Trophoblast cell (in vitro differentiated cells and primary cell): Measurements from ENCODE around the gene GIT1.
A peak's percentile ranks its signal among the peaks of the same experiment; 100 is the strongest.

ENCODE experiments used
- DNase-seq, 2 donors: peaks; one replicate each; pipeline ENCODE4 v3.0.0-alpha.2; 2016
- H2AFZ ChIP-seq: 2 replicates; pipeline ENCODE4 v1.6.1; 2013; ENCODE audit warnings: low read length, moderate library complexity, mild to moderate bottlenecking; ENCODE audit not compliant: insufficient read depth, poor library complexity
- H2AK5ac ChIP-seq: 2 replicates; pipeline ENCODE4 v1.6.1; 2013; ENCODE audit warnings: mild to moderate bottlenecking, low read length
- H2BK120ac ChIP-seq: 2 replicates; pipeline ENCODE4 v1.6.1; 2013; ENCODE audit warnings: low read length, mild to moderate bottlenecking, moderate library complexity; ENCODE audit not compliant: insufficient read depth, poor library complexity
- H2BK12ac ChIP-seq: 2 replicates; pipeline ENCODE4 v1.6.1; 2013; ENCODE audit warnings: mild to moderate bottlenecking, low read length, moderate library complexity
- H2BK5ac ChIP-seq: 2 replicates; pipeline ENCODE4 v1.6.1; 2013; ENCODE audit warnings: low read length, low read depth, moderate library complexity, mild to moderate bottlenecking; ENCODE audit not compliant: poor library complexity
- H3K14ac ChIP-seq: 2 replicates; pipeline ENCODE4 v1.6.1; 2013; ENCODE audit warnings: mild to moderate bottlenecking, low read length
- H3K18ac ChIP-seq: 2 replicates; pipeline ENCODE4 v1.6.1; 2013; ENCODE audit warnings: mild to moderate bottlenecking, low read length
- H3K23ac ChIP-seq: 2 replicates; pipeline ENCODE4 v1.6.1; 2013; ENCODE audit warnings: low read length
- H3K27ac ChIP-seq: 2 replicates; pipeline ENCODE4 v1.5.1; 2013; ENCODE audit warnings: low read depth, mild to moderate bottlenecking, inconsistent platforms, low read length, moderate library complexity
- H3K27me3 ChIP-seq: 2 replicates; pipeline ENCODE4 v1.6.1; 2013; ENCODE audit warnings: inconsistent platforms, mild to moderate bottlenecking, low read length, moderate library complexity; ENCODE audit not compliant: insufficient read depth
- H3K36me3 ChIP-seq, 2 experiments: 1 replicate in 1 of 2; 2 replicates in 1 of 2; pipeline ENCODE4 v1.6.1; 2013; ENCODE audit warnings: low read length in 2 of 2, mild to moderate bottlenecking in 2 of 2, moderate library complexity in 1 of 2; ENCODE audit not compliant: insufficient read depth in 2 of 2, control insufficient read depth in 1 of 2
- H3K4ac ChIP-seq: 2 replicates; pipeline ENCODE4 v1.6.1; 2013; ENCODE audit warnings: low read depth, mild to moderate bottlenecking, low read length, moderate library complexity
- H3K4me1 ChIP-seq, 2 experiments: 1 replicate in 1 of 2; 2 replicates in 1 of 2; pipeline ENCODE4 v1.6.1; 2013; ENCODE audit warnings: low read length in 2 of 2, mild to moderate bottlenecking in 2 of 2, moderate library complexity in 1 of 2; ENCODE audit not compliant: insufficient read depth in 2 of 2, control insufficient read depth in 1 of 2
- H3K4me2 ChIP-seq: 2 replicates; pipeline ENCODE4 v1.6.1; 2013; ENCODE audit warnings: inconsistent platforms, mild to moderate bottlenecking, low read length, moderate library complexity
- H3K4me3 ChIP-seq: 2 replicates; pipeline ENCODE4 v1.5.1; 2013; ENCODE audit warnings: mild to moderate bottlenecking, low read depth, low read length, inconsistent platforms
- H3K79me1 ChIP-seq: one replicate; pipeline ENCODE4 v1.6.1; 2013; ENCODE audit warnings: low read length
- H3K79me2 ChIP-seq: 2 replicates; pipeline ENCODE4 v1.6.1; 2013; ENCODE audit warnings: low read length, mild to moderate bottlenecking; ENCODE audit not compliant: control insufficient read depth, insufficient read depth, poor library complexity
- H3K9ac ChIP-seq: 2 replicates; pipeline ENCODE4 v1.6.1; 2013; ENCODE audit warnings: mild to moderate bottlenecking, low read length
- H3K9me3 ChIP-seq: 2 replicates; pipeline ENCODE4 v1.6.1; 2013; ENCODE audit warnings: low read depth, mild to moderate bottlenecking, control low read depth, inconsistent platforms, low read length; ENCODE audit not compliant: insufficient read depth
- H4K12ac ChIP-seq: 2 replicates; pipeline ENCODE4 v1.6.1; 2013; ENCODE audit warnings: low read depth, mild to moderate bottlenecking, low read length, moderate library complexity
- H4K8ac ChIP-seq: 2 replicates; pipeline ENCODE4 v1.6.1; 2013; ENCODE audit warnings: low read depth, mild to moderate bottlenecking, low read length, moderate library complexity
- H4K91ac ChIP-seq: one replicate; pipeline ENCODE4 v1.6.1; 2013; ENCODE audit warnings: low read depth, mild to moderate bottlenecking, low read length, moderate library complexity
- WGBS: extraction: QIAGEN DNeasy Blood & Tissue Kit; methylation state at CpG from one replicate; pipeline ENCODE4 v1.1.7; 2013; ENCODE audit warnings: missing lambda C conversion rate; ENCODE audit not compliant: insufficient read length, insufficient coverage; ENCODE audit errors: extremely low coverage; 5-methylcytosine and 5-hydroxymethylcytosine counted together

Gene GIT1

GRCh38 chr17:29592850-29593551 is 3.6 kb upstream of the GIT1 start, which contains the start of gene ANKRD13B:
Gene ANKRD13B, plus strand, starts transcription at chr17:29593132. Its CDS starts 490 bp downstream, at chr17:29593622.
- Histone ChIP-seq H3K18ac (no peak within 1 kb of the TSS), H2BK12ac (no peak within 1 kb of the TSS), H3K23ac (no peak within 1 kb of the TSS), H2BK120ac (no peak within 1 kb of the TSS), H4K8ac (no peak within 1 kb of the TSS), H4K91ac (no peak within 1 kb of the TSS), H2BK5ac (no peak within 1 kb of the TSS), H3K14ac (no peak within 1 kb of the TSS), H3K27ac (no peak within 1 kb of the TSS), H3K9ac (no peak within 1 kb of the TSS), H3K4me3 (peak within 1 kb of the TSS; percentile 69), H3K79me1 (peaks cover 7% of the 10 kb centered on the region), H3K4me1 (peaks cover 33 to 36% of the 10 kb centered on the region in 2 experiments), H3K4ac (no peak within 1 kb of the TSS), H3K27me3 (peaks cover 9% of the 10 kb centered on the region), H3K4me2 (peak within 1 kb of the TSS; percentile 89), H2AFZ (peak within 1 kb of the TSS; percentile 6), H3K79me2 (peaks cover 9% of the 10 kb centered on the region), H3K9me3 (no peaks in the 10 kb centered on the region), H2AK5ac (no peak within 1 kb of the TSS), H3K36me3 (no peaks in the 10 kb centered on the region), H4K12ac (no peak within 1 kb of the TSS)
- no CpG with 5 or more reads among the region's 96 CpGs for WGBS
- peak in 1 of 2 donors; percentile 47 for DNase-seq

- Histone ChIP-seq H2BK5ac (no peak overlapping the region), H2AFZ (peak overlapping the region; percentile 48), H2AK5ac (no peak overlapping the region), H3K4ac (no peak overlapping the region), H3K4me2 (peak overlapping the region; percentile 89), H4K8ac (peak overlapping the region; percentile 39), H2BK120ac (no peak overlapping the region), H2BK12ac (no peak overlapping the region), H4K12ac (no peak overlapping the region), H3K14ac (no peak overlapping the region), H3K79me1 (peaks cover 7% of the 10 kb centered on the region), H4K91ac (no peak overlapping the region), H3K9me3 (no peaks in the 10 kb centered on the region), H3K4me1 (peaks cover 35 to 37% of the 10 kb centered on the region in 2 experiments), H3K4me3 (peak overlapping the region; percentile 56), H3K27me3 (peaks cover 9% of the 10 kb centered on the region), H3K18ac (no peak overlapping the region), H3K36me3 (no peaks in the 10 kb centered on the region), H3K9ac (no peak overlapping the region), H3K23ac (no peak overlapping the region), H3K79me2 (peaks cover 9% of the 10 kb centered on the region), H3K27ac (no peak overlapping the region)
- no CpG with 5 or more reads among the region's 25 CpGs for WGBS
- peak; percentile 69 to 86 for DNase-seq
Measured at GRCh38 chr17:29591737-29592608, 2.5 kb upstream of the GIT1 start.

- peak overlapping the region; percentile 56 for H3K4me3 ChIP-seq
- H3K23ac ChIP-seq = no peak overlapping the region
- no peak overlapping the region for H2BK5ac ChIP-seq
- peak overlapping the region; percentile 19 for H2BK12ac ChIP-seq
- H4K8ac ChIP-seq = peak overlapping the region; percentile 39
- H2BK120ac ChIP-seq = no peak overlapping the region
- no peak overlapping the region for H3K14ac ChIP-seq
- H3K18ac ChIP-seq = peak overlapping the region; percentile 6
- peak overlapping the region; percentile 20 for H4K12ac ChIP-seq
- peak overlapping the region; percentile 64 for H3K4me2 ChIP-seq
- peaks cover 9% of the 10 kb centered on the region for H3K27me3 ChIP-seq
- H3K4me1 ChIP-seq = peaks cover 35 to 37% of the 10 kb centered on the region in 2 experiments
- H3K36me3 ChIP-seq = no peaks in the 10 kb centered on the region
- H3K79me1 ChIP-seq = peaks cover 7% of the 10 kb centered on the region
- no peak overlapping the region for H3K27ac ChIP-seq
- H2AK5ac ChIP-seq = no peak overlapping the region
- peaks cover 9% of the 10 kb centered on the region for H3K79me2 ChIP-seq
- no peak overlapping the region for H3K4ac ChIP-seq
- DNase-seq = no peak
- H3K9me3 ChIP-seq = no peaks in the 10 kb centered on the region
- H3K9ac ChIP-seq = no peak overlapping the region
- peak overlapping the region; percentile 8 for H4K91ac ChIP-seq
- H2AFZ ChIP-seq = peak overlapping the region; percentile 48
- no CpG with 5 or more reads among the region's 31 CpGs for WGBS
Measured at GRCh38 chr17:29591146-29591736, 1.8 kb upstream of the GIT1 start.

GRCh38 chr17:29590411-29591145 is 1.1 kb upstream of the GIT1 start:
- peak overlapping the region; percentile 8 for H4K91ac ChIP-seq
- H3K18ac ChIP-seq = no peak overlapping the region
- peak overlapping the region; percentile 39 for H4K8ac ChIP-seq
- H4K12ac ChIP-seq = no peak overlapping the region
- peaks cover 9% of the 10 kb centered on the region for H3K79me2 ChIP-seq
- no CpG with 5 or more reads among the region's 30 CpGs for whole genome bisulfite sequencing
- no peaks in the 10 kb centered on the region for H3K9me3 ChIP-seq
- no peak for DNase-seq
- H3K4me3 ChIP-seq = no peak overlapping the region
- no peak overlapping the region for H2BK5ac ChIP-seq
- no peak overlapping the region for H3K4ac ChIP-seq
- no peak overlapping the region for H3K23ac ChIP-seq
- H3K36me3 ChIP-seq = no peaks in the 10 kb centered on the region
- no peak overlapping the region for H2BK120ac ChIP-seq
- H2AFZ ChIP-seq = peak overlapping the region; percentile 48
- no peak overlapping the region for H3K27ac ChIP-seq
- no peak overlapping the region for H3K14ac ChIP-seq
- no peak overlapping the region for H2BK12ac ChIP-seq
- H2AK5ac ChIP-seq = no peak overlapping the region
- H3K4me2 ChIP-seq = peak overlapping the region; percentile 64
- H3K79me1 ChIP-seq = peaks cover 7% of the 10 kb centered on the region
- H3K27me3 ChIP-seq = peaks cover 9% of the 10 kb centered on the region
- H3K9ac ChIP-seq = no peak overlapping the region
- H3K4me1 ChIP-seq = peaks cover 35 to 37% of the 10 kb centered on the region in 2 experiments
